Tongue (tissue), 2 donors: ENCODE measurements around the gene RELT. TPM values are rescaled to one million over a fixed set of nuclear protein-coding genes. Genes with fewer than 3 reads are reported as not detected.

Experiments
- DNase-seq: peaks from one replicate; pipeline ENCODE4 v3.0.0-alpha.2; 2015
- total RNA-seq: library from RNA; depleted of rRNA; stranded (reverse); fragments of >200 nt; gene quantifications from one replicate; pipeline ENCODE4 v1.2.3, GENCODE V29; 2014

Gene RELT
- total RNA-seq, 1 donor from 2014 or later: 5.8 TPM

GRCh38 chr11:73439002-73439843 lies 63.0 kb downstream of the RELT start:
- peak; percentile 35 for DNase-seq

- no peak for DNase-seq
Measured at GRCh38 chr11:73445980-73446379, 69.8 kb downstream of the RELT start.

GRCh38 chr11:73446766-73447165 lies 70.6 kb downstream of the RELT start:
- DNase-seq: no peak

Other genes starting within 250 kb of the RELT start
- gene FCHSD2, start 234.1 kb upstream of the RELT start, total RNA-seq: 26.3 TPM
- 25.6 TPM for gene P2RY2, start 158.1 kb upstream of the RELT start, total RNA-seq
- gene P2RY6, start 104.1 kb upstream of the RELT start, total RNA-seq: 1.0 TPM
- 33.0 TPM for gene ARHGEF17, start 68.1 kb upstream of the RELT start, total RNA-seq
- 28.8 TPM for gene FAM168A, start 221.7 kb downstream of the RELT start, total RNA-seq